Activated naive CD4-positive, alpha-beta T cell treated with anti-CD3 and anti-CD28 coated beads, Interleukin-2, amount 10 ng/mL, durations not matched to agents 7 days and 5 days (primary cell): Measurements from ENCODE around the gene CZIB.

Source experiments
- CTCF ChIA-PET: fragments of 350-600 bp; sonication (Branson Sonifier 250); formaldehyde crosslinking; loops from one replicate; lab custom pipeline; 2021; ENCODE audit warnings: antibody characterized with exemption; lab: Charles Lee
- DNase-seq: peaks from one replicate; pipeline ENCODE4 v3.0.0-alpha.2; 2020
- H3K27ac Mint-ChIP-seq: one replicate; pipeline ENCODE4 v1.8.0; 2021; ENCODE audit warnings: mild to moderate bottlenecking, moderate library complexity, mixed read lengths
- H3K27me3 Mint-ChIP-seq: one replicate; pipeline ENCODE4 v1.8.0; 2021; ENCODE audit warnings: mild to moderate bottlenecking, mixed read lengths
- H3K36me3 Mint-ChIP-seq: one replicate; pipeline ENCODE4 v1.8.0; 2021; ENCODE audit warnings: mixed read lengths
- H3K4me1 Mint-ChIP-seq: one replicate; pipeline ENCODE4 v1.8.0; 2021; ENCODE audit warnings: mixed read lengths
- H3K4me3 Mint-ChIP-seq: one replicate; pipeline ENCODE4 v1.8.0; 2021; ENCODE audit warnings: mild to moderate bottlenecking, moderate library complexity, mixed read lengths
- H3K9me3 Mint-ChIP-seq: one replicate; pipeline ENCODE4 v1.8.0; 2021; ENCODE audit warnings: mixed read lengths

Gene CZIB

GRCh38 chr1:53254011-53254640, 33.7 kb upstream of the CZIB start:
- Mint-ChIP-seq H3K27ac (no peak overlapping the region), H3K4me3 (no peak overlapping the region), H3K27me3 (no peaks in the 10 kb centered on the region), H3K4me1 (no peaks in the 10 kb centered on the region), H3K9me3 (no peaks in the 10 kb centered on the region), H3K36me3 (peaks cover 45% of the 10 kb centered on the region)
- no peak for DNase-seq
- CTCF ChIA-PET, result interaction anchor here (0.6 to 0.9 kb wide), 2 partner anchors 14 to 219 kb away, joined by 3 read pairs; no protein-coding TSS in a partner anchor

- H3K9me3 Mint-ChIP-seq, result no peaks in the 10 kb centered on the region
- no peak overlapping the region for H3K27ac Mint-ChIP-seq
- H3K36me3 Mint-ChIP-seq, result peaks cover 40% of the 10 kb centered on the region
- no peak overlapping the region for H3K4me3 Mint-ChIP-seq
- CTCF ChIA-PET, result interaction anchor here (1.8 kb wide), 1 partner anchor 143 kb away, joined by 4 read pairs; no protein-coding TSS in a partner anchor
- no peak for DNase-seq
- H3K27me3 Mint-ChIP-seq, result no peaks in the 10 kb centered on the region
- no peaks in the 10 kb centered on the region for H3K4me1 Mint-ChIP-seq
Measured at GRCh38 chr1:53250325-53250724, 29.9 kb upstream of the CZIB start.

- no peak overlapping the region for H3K4me3 Mint-ChIP-seq
- CTCF ChIA-PET, result no interaction called here
- peaks cover 39% of the 10 kb centered on the region for H3K36me3 Mint-ChIP-seq
- no peak overlapping the region for H3K27ac Mint-ChIP-seq
- no peaks in the 10 kb centered on the region for H3K4me1 Mint-ChIP-seq
- no peaks in the 10 kb centered on the region for H3K27me3 Mint-ChIP-seq
- no peaks in the 10 kb centered on the region for H3K9me3 Mint-ChIP-seq
- DNase-seq, result no peak
Measured at GRCh38 chr1:53249706-53250105, 29.3 kb upstream of the CZIB start.

GRCh38 chr1:53246261-53247134, 26.1 kb upstream of the CZIB start:
- no peaks in the 10 kb centered on the region for H3K4me1 Mint-ChIP-seq

GRCh38 chr1:53244141-53244540, 23.7 kb upstream of the CZIB start:
- no peak overlapping the region for H3K4me3 Mint-ChIP-seq
- H3K36me3 Mint-ChIP-seq, result peaks cover 26% of the 10 kb centered on the region
- peaks cover 2% of the 10 kb centered on the region for H3K4me1 Mint-ChIP-seq
- no peaks in the 10 kb centered on the region for H3K9me3 Mint-ChIP-seq
- no peaks in the 10 kb centered on the region for H3K27me3 Mint-ChIP-seq
- DNase-seq, result no peak
- CTCF ChIA-PET, result no interaction called here
- no peak overlapping the region for H3K27ac Mint-ChIP-seq

More at GRCh38 chr1:53246261-53247134, 26.1 kb upstream of the CZIB start:
- CTCF ChIA-PET, result interaction anchor here (0.9 kb wide), 1 partner anchor 9 kb away, joined by 3 read pairs; no protein-coding TSS in a partner anchor
- H3K27ac Mint-ChIP-seq, result no peak overlapping the region
- H3K4me3 Mint-ChIP-seq, result no peak overlapping the region
- H3K9me3 Mint-ChIP-seq, result no peaks in the 10 kb centered on the region
- H3K36me3 Mint-ChIP-seq, result peaks cover 42% of the 10 kb centered on the region
- no peaks in the 10 kb centered on the region for H3K27me3 Mint-ChIP-seq
- DNase-seq, result no peak

GRCh38 chr1:53242381-53242780, 21.9 kb upstream of the CZIB start:
- Mint-ChIP-seq H3K4me3 (no peak overlapping the region), H3K9me3 (no peaks in the 10 kb centered on the region), H3K27ac (no peak overlapping the region), H3K36me3 (peaks cover 22% of the 10 kb centered on the region), H3K4me1 (peaks cover 16% of the 10 kb centered on the region), H3K27me3 (peaks cover 4% of the 10 kb centered on the region)
- no peak for DNase-seq
- CTCF ChIA-PET, result no interaction called here

- H3K27ac Mint-ChIP-seq, result no peak overlapping the region
Measured at GRCh38 chr1:53241828-53242227, 21.4 kb upstream of the CZIB start.

GRCh38 chr1:53238197-53239155, 18.0 kb upstream of the CZIB start, which contains the start of gene MAGOH:
MAGOH (minus strand) TSS chr1:53238518; CDS start chr1:53238448, 70 bp downstream.
- peak within 1 kb of the TSS; percentile 95 for H3K27ac Mint-ChIP-seq
- H3K27me3 Mint-ChIP-seq, result peaks cover 4% of the 10 kb centered on the region
- H3K9me3 Mint-ChIP-seq, result no peaks in the 10 kb centered on the region
- peaks cover 30% of the 10 kb centered on the region for H3K4me1 Mint-ChIP-seq
- peak within 1 kb of the TSS; percentile 92 for H3K4me3 Mint-ChIP-seq
- CTCF ChIA-PET, result no interaction called here
- H3K36me3 Mint-ChIP-seq, result peaks cover 25% of the 10 kb centered on the region
- peak; percentile 96 for DNase-seq

More at GRCh38 chr1:53241828-53242227, 21.4 kb upstream of the CZIB start:
- peaks cover 19% of the 10 kb centered on the region for H3K4me1 Mint-ChIP-seq
- H3K4me3 Mint-ChIP-seq, result no peak overlapping the region
- H3K36me3 Mint-ChIP-seq, result peaks cover 21% of the 10 kb centered on the region
- peaks cover 4% of the 10 kb centered on the region for H3K27me3 Mint-ChIP-seq
- no peaks in the 10 kb centered on the region for H3K9me3 Mint-ChIP-seq
- CTCF ChIA-PET, result interaction anchor here (0.9 kb wide), 1 partner anchor 151 kb away, joined by 3 read pairs; no protein-coding TSS in a partner anchor
- no peak for DNase-seq

GRCh38 chr1:53237638-53238037, 17.2 kb upstream of the CZIB start:
- Mint-ChIP-seq H3K4me3 (peak overlapping the region; percentile 92), H3K27ac (peak overlapping the region; percentile 95), H3K27me3 (peaks cover 4% of the 10 kb centered on the region), H3K36me3 (peaks cover 29% of the 10 kb centered on the region), H3K4me1 (peaks cover 30% of the 10 kb centered on the region), H3K9me3 (no peaks in the 10 kb centered on the region)
- DNase-seq, result no peak
- CTCF ChIA-PET, result no interaction called here

- Mint-ChIP-seq H3K27ac (peak overlapping the region; percentile 96), H3K4me3 (peak overlapping the region; percentile 87), H3K4me1 (peaks cover 25% of the 10 kb centered on the region), H3K36me3 (peaks cover 4% of the 10 kb centered on the region), H3K9me3 (no peaks in the 10 kb centered on the region), H3K27me3 (no peaks in the 10 kb centered on the region)
- DNase-seq, result no peak
- CTCF ChIA-PET, result no interaction called here
Measured at GRCh38 chr1:53220962-53221286, 490 bp upstream of the CZIB start.

GRCh38 chr1:53219711-53220110, 723 bp downstream of the CZIB start:
- Mint-ChIP-seq H3K4me1 (peaks cover 25% of the 10 kb centered on the region), H3K9me3 (no peaks in the 10 kb centered on the region)

GRCh38 chr1:53218201-53218600, 2.2 kb downstream of the CZIB start:
- no peak for DNase-seq
- CTCF ChIA-PET, result interaction anchor here (1.4 kb wide), 1 partner anchor 34 kb away, joined by 3 read pairs; no protein-coding TSS in a partner anchor
- Mint-ChIP-seq H3K27me3 (no peaks in the 10 kb centered on the region), H3K4me3 (no peak overlapping the region), H3K27ac (no peak overlapping the region), H3K4me1 (peaks cover 25% of the 10 kb centered on the region), H3K36me3 (peaks cover 9% of the 10 kb centered on the region), H3K9me3 (no peaks in the 10 kb centered on the region)

More at GRCh38 chr1:53219711-53220110, 723 bp downstream of the CZIB start:
- CTCF ChIA-PET, result no interaction called here
- Mint-ChIP-seq H3K36me3 (peaks cover 6% of the 10 kb centered on the region), H3K27ac (peak overlapping the region; percentile 96), H3K27me3 (no peaks in the 10 kb centered on the region), H3K4me3 (peak overlapping the region; percentile 87)
- DNase-seq, result no peak

- Mint-ChIP-seq H3K27ac (no peak overlapping the region), H3K4me3 (no peak overlapping the region), H3K9me3 (no peaks in the 10 kb centered on the region), H3K4me1 (peaks cover 10% of the 10 kb centered on the region), H3K27me3 (no peaks in the 10 kb centered on the region), H3K36me3 (peaks cover 35% of the 10 kb centered on the region)
- CTCF ChIA-PET, result no interaction called here
- no peak for DNase-seq
Measured at GRCh38 chr1:53214376-53214940, 6.0 kb downstream of the CZIB start.
